Measurements from ENCODE around the gene ZNF622. TPM values are rescaled to one million over a fixed set of nuclear protein-coding genes. Genes with fewer than 3 reads are reported as not detected.
"Not testable (repeated sequence)": the region's sequence is repeated elsewhere in the genome, so short reads cannot be mapped to it uniquely, and the experiment has no call there.

The ZNF622 gene
- total RNA-seq, 1 donor from 2014 or later = 55.6 TPM

- peaks cover 59% of the 10 kb centered on the region for H3K36me3 Mint-ChIP-seq (ENCODE audit: low read depth)
- intact Hi-C loops (cut with micrococcal nuclease) = no loop called here
- peaks cover 7% of the 10 kb centered on the region for H3K4me1 Mint-ChIP-seq (ENCODE audit: low read depth)
- no peaks in the 10 kb centered on the region for H3K9me3 Mint-ChIP-seq
- no peak for DNase-seq (ENCODE audit: low spot score)
- H3K27me3 Mint-ChIP-seq (ENCODE audit: insufficient read depth) = no peaks in the 10 kb centered on the region
- H3K27ac Mint-ChIP-seq = no peak overlapping the region
- no peak overlapping the region for H3K4me3 Mint-ChIP-seq
These were observed 15.4 kb downstream of the ZNF622 start for GRCh38 chr5:16450163-16450562.

GRCh38 chr5:16446993-16447392, 18.6 kb downstream of the ZNF622 start:
- H3K27me3 Mint-ChIP-seq (ENCODE audit: insufficient read depth) = no peaks in the 10 kb centered on the region
- H3K36me3 Mint-ChIP-seq (ENCODE audit: low read depth) = peaks cover 50% of the 10 kb centered on the region
- intact Hi-C loops (cut with micrococcal nuclease) = no loop called here
- no peaks in the 10 kb centered on the region for H3K9me3 Mint-ChIP-seq
- no peak overlapping the region for H3K4me3 Mint-ChIP-seq
- no peaks in the 10 kb centered on the region for H3K4me1 Mint-ChIP-seq (ENCODE audit: low read depth)
- no peak for DNase-seq (ENCODE audit: low spot score)
- H3K27ac Mint-ChIP-seq = no peak overlapping the region

GRCh38 chr5:16437977-16438376, 27.6 kb downstream of the ZNF622 start:
- H3K9me3 Mint-ChIP-seq = no peaks in the 10 kb centered on the region
- H3K4me1 Mint-ChIP-seq (ENCODE audit: low read depth) = no peaks in the 10 kb centered on the region
- intact Hi-C loops (cut with micrococcal nuclease) = no loop called here
- DNase-seq (ENCODE audit: low spot score) = no peak
- peaks cover 6% of the 10 kb centered on the region for H3K27me3 Mint-ChIP-seq (ENCODE audit: insufficient read depth)
- peaks cover 8% of the 10 kb centered on the region for H3K36me3 Mint-ChIP-seq (ENCODE audit: low read depth)
- H3K27ac Mint-ChIP-seq = no peak overlapping the region
- no peak overlapping the region for H3K4me3 Mint-ChIP-seq

GRCh38 chr5:16436065-16436682, 29.4 kb downstream of the ZNF622 start:
- H3K4me3 Mint-ChIP-seq; H3K27me3 Mint-ChIP-seq (ENCODE audit: insufficient read depth); H3K9me3 Mint-ChIP-seq; H3K36me3 Mint-ChIP-seq (ENCODE audit: low read depth); DNase-seq (ENCODE audit: low spot score); intact Hi-C loops (cut with micrococcal nuclease); H3K4me1 Mint-ChIP-seq (ENCODE audit: low read depth); H3K27ac Mint-ChIP-seq: not testable (repeated sequence)

GRCh38 chr5:16431490-16431889, 34.1 kb downstream of the ZNF622 start:
- H3K27ac Mint-ChIP-seq = no peak overlapping the region
- no peaks in the 10 kb centered on the region for H3K4me1 Mint-ChIP-seq (ENCODE audit: low read depth)
- H3K4me3 Mint-ChIP-seq = no peak overlapping the region
- DNase-seq (ENCODE audit: low spot score) = no peak
- intact Hi-C loops (cut with micrococcal nuclease) = no loop called here
- peaks cover 7% of the 10 kb centered on the region for H3K27me3 Mint-ChIP-seq (ENCODE audit: insufficient read depth)
- H3K36me3 Mint-ChIP-seq (ENCODE audit: low read depth) = no peaks in the 10 kb centered on the region
- no peaks in the 10 kb centered on the region for H3K9me3 Mint-ChIP-seq

- peaks cover 7% of the 10 kb centered on the region for H3K27me3 Mint-ChIP-seq (ENCODE audit: insufficient read depth)
- no peaks in the 10 kb centered on the region for H3K4me1 Mint-ChIP-seq (ENCODE audit: low read depth)
- H3K36me3 Mint-ChIP-seq (ENCODE audit: low read depth) = no peaks in the 10 kb centered on the region
- no peak overlapping the region for H3K4me3 Mint-ChIP-seq
- no peak overlapping the region for H3K27ac Mint-ChIP-seq
- intact Hi-C loops (cut with micrococcal nuclease) = no loop called here
- no peak for DNase-seq (ENCODE audit: low spot score)
- no peaks in the 10 kb centered on the region for H3K9me3 Mint-ChIP-seq
These were observed 35.1 kb downstream of the ZNF622 start for GRCh38 chr5:16430349-16431089.

GRCh38 chr5:16428359-16428758, 37.2 kb downstream of the ZNF622 start:
- DNase-seq (ENCODE audit: low spot score) = no peak
- Mint-ChIP-seq H3K4me1 (ENCODE audit: low read depth) (no peaks in the 10 kb centered on the region), H3K27ac (no peak overlapping the region), H3K27me3 (ENCODE audit: insufficient read depth) (peaks cover 2% of the 10 kb centered on the region), H3K36me3 (ENCODE audit: low read depth) (no peaks in the 10 kb centered on the region), H3K9me3 (no peaks in the 10 kb centered on the region), H3K4me3 (no peak overlapping the region)
- intact Hi-C loops (cut with micrococcal nuclease) = no loop called here

GRCh38 chr5:16427587-16427986, 38.0 kb downstream of the ZNF622 start:
- Mint-ChIP-seq H3K27me3 (ENCODE audit: insufficient read depth) (peaks cover 2% of the 10 kb centered on the region), H3K36me3 (ENCODE audit: low read depth) (no peaks in the 10 kb centered on the region), H3K4me1 (ENCODE audit: low read depth) (no peaks in the 10 kb centered on the region), H3K9me3 (no peaks in the 10 kb centered on the region), H3K4me3 (no peak overlapping the region), H3K27ac (no peak overlapping the region)
- intact Hi-C loops (cut with micrococcal nuclease) = no loop called here
- DNase-seq (ENCODE audit: low spot score) = no peak

GRCh38 chr5:16418471-16418922, 47.1 kb downstream of the ZNF622 start:
- Mint-ChIP-seq H3K36me3 (ENCODE audit: low read depth) (no peaks in the 10 kb centered on the region), H3K4me1 (ENCODE audit: low read depth) (no peaks in the 10 kb centered on the region), H3K27ac (no peak overlapping the region), H3K9me3 (no peaks in the 10 kb centered on the region), H3K4me3 (no peak overlapping the region), H3K27me3 (ENCODE audit: insufficient read depth) (no peaks in the 10 kb centered on the region)
- DNase-seq (ENCODE audit: low spot score) = no peak
- intact Hi-C loops (cut with micrococcal nuclease) = no loop called here

GRCh38 chr5:16417398-16418074, 48.1 kb downstream of the ZNF622 start:
- H3K27me3 Mint-ChIP-seq (ENCODE audit: insufficient read depth) = no peaks in the 10 kb centered on the region
- DNase-seq (ENCODE audit: low spot score) = no peak
- no peak overlapping the region for H3K27ac Mint-ChIP-seq
- intact Hi-C loops (cut with micrococcal nuclease) = no loop called here
- H3K4me1 Mint-ChIP-seq (ENCODE audit: low read depth) = no peaks in the 10 kb centered on the region
- no peaks in the 10 kb centered on the region for H3K9me3 Mint-ChIP-seq
- no peak overlapping the region for H3K4me3 Mint-ChIP-seq
- no peaks in the 10 kb centered on the region for H3K36me3 Mint-ChIP-seq (ENCODE audit: low read depth)

GRCh38 chr5:16414861-16415260, 50.7 kb downstream of the ZNF622 start:
- intact Hi-C loops (cut with micrococcal nuclease) = no loop called here
- no peak for DNase-seq (ENCODE audit: low spot score)
- no peaks in the 10 kb centered on the region for H3K36me3 Mint-ChIP-seq (ENCODE audit: low read depth)
- H3K27me3 Mint-ChIP-seq (ENCODE audit: insufficient read depth) = no peaks in the 10 kb centered on the region
- H3K27ac Mint-ChIP-seq = no peak overlapping the region
- H3K4me3 Mint-ChIP-seq = no peak overlapping the region
- no peaks in the 10 kb centered on the region for H3K4me1 Mint-ChIP-seq (ENCODE audit: low read depth)
- H3K9me3 Mint-ChIP-seq = no peaks in the 10 kb centered on the region

- Mint-ChIP-seq H3K4me3 (no peak overlapping the region), H3K9me3 (no peaks in the 10 kb centered on the region), H3K27me3 (ENCODE audit: insufficient read depth) (no peaks in the 10 kb centered on the region), H3K27ac (no peak overlapping the region), H3K36me3 (ENCODE audit: low read depth) (no peaks in the 10 kb centered on the region), H3K4me1 (ENCODE audit: low read depth) (no peaks in the 10 kb centered on the region)
- DNase-seq (ENCODE audit: low spot score) = no peak
- intact Hi-C loops (cut with micrococcal nuclease) = no loop called here
These were observed 52.3 kb downstream of the ZNF622 start for GRCh38 chr5:16413166-16413860.

- intact Hi-C loops (cut with micrococcal nuclease) = no loop called here
- H3K27ac Mint-ChIP-seq = no peak overlapping the region
- H3K36me3 Mint-ChIP-seq (ENCODE audit: low read depth) = no peaks in the 10 kb centered on the region
- no peaks in the 10 kb centered on the region for H3K9me3 Mint-ChIP-seq
- H3K27me3 Mint-ChIP-seq (ENCODE audit: insufficient read depth) = no peaks in the 10 kb centered on the region
- H3K4me3 Mint-ChIP-seq = no peak overlapping the region
- DNase-seq (ENCODE audit: low spot score) = no peak
- no peaks in the 10 kb centered on the region for H3K4me1 Mint-ChIP-seq (ENCODE audit: low read depth)
These were observed 53.0 kb downstream of the ZNF622 start for GRCh38 chr5:16412556-16412955.
